NCI-H226 (cell line): ENCODE measurements around the gene BANP.

ENCODE experiments used
- DNase-seq: peaks from one replicate; pipeline ENCODE4 v3.0.0-alpha.2; 2015

Gene BANP

DNA sequence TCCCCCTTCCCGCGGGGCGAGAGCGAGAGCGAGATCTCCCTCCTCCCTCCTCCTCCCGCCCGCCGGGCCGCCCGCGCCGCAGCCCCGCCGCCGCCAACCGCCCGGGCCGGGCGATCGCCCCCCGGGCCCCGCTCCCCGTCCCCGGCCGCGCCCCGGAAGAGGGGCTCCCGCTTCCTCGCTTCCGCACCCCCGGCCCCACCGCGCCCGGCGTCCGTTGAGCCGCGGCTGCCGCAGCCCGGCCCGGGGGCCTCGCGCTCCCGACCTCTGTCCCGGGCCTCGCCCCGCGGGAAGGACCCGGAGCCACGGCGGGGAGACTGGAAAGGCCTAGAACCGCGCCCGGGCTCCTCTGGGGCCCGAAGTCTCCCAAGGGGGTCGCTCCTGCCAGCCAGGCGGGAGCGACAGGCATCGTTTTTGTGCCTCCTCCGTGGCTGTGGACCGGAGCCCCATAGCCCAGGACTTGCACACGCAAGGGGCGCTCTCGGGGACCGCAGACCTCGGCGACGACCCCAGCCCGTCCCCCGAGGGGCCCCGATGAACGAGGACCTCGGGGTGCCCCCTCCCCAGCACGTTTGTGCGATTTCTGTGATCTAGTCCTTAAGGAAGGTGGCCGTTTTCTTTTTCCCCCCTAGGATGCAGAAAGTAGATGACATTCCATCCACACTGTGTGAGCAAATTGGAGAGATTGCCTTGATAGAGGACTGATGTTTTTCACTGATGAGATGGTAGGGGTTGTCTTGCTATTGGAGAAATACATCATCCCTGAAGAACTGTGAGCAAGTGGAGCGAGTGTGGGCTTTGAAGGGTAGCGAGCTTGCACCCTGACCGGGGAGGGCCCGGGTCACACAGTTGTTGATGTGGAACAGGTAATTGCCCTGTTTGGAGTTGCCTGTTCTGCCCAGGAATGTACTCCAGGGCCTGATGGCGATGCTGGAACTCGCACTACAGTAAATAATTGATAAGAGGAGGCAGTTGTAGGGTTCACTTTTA lies 611 bp downstream of the BANP start:
- DNase-seq: no peak

DNA sequence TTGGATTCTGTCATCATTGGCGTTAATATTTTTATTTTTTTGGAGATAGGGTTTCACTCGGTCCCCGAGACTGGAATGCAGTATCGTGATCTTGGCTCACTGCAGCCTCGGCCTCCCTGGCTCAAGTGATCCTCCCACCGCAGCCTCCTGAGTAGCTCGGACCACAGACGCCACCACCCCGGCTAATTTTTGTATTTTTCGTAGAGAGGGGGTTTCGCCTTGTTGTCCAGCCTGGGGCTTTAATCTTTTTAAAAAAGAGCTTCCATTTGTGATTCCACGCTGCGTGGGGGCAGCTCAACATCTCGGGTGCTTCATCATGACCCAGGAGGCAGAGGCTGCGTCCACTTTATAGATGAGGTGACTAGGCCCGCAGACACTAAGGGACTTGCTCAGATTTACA lies 1.5 kb downstream of the BANP start:
- no peak for DNase-seq

DNA sequence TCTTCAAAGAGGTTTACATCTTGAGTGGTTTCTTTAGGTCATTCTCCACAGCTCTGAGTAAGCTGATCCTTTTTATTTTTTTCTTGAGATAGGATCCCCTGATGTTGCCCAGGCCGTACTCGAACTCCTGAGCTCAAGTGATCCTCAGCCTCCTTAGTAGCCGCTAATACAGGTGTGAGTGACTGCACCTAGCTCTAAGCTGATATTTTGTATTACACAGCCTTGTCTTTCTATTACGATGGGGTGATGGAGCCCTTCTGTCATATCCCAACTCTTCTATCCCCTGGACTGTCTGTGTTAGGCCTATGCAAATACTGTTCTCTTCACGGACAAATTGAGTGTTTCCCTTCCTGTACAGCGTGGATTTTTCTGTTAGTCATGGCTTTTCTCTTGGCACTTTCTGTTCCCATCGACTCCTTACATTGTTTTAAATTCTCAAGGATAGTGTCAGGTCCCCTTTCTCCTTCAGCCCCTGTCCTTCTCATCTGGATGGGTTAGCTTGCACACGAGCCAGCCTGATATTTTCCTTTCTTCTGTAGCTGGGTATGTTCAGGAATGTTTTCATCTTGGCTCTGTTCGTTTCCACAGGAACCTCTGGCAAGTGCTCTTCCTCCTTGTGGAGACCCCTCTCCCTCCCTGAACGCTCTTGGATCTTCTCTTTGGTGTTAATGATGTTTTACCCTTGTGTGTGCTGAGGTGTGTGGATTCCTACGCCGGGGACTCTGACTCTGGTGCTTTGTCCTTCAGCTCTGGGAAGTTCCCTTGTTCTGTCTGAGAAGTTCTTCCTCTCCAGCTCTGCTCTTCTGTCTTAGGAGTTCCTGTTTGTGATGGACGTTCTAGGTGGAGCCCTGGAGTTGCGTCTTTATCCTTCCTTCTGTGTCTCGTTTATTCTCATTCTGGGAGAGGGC lies 2.3 kb downstream of the BANP start:
- DNase-seq: no peak

DNA sequence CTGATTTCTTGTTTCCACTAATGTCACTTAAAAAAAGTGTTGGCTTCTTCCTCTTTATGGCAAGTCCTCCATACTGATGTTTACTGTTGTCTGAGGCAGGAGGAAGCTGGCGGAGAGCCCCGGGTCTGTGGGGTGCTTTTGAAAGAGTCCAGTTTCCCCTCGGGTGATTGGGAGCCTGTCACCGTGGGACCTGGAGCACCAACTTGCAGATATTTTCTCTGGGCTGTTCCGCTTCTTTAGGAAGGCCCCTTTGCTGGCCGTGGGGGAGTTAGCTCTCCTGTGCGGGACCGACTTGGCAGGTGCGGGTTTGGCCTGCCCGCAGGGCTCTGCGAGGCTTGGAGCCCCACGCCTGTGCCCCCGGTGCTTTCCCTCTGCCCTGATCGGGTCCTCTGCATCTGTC lies 3.1 kb downstream of the BANP start:
- no peak for DNase-seq

DNA sequence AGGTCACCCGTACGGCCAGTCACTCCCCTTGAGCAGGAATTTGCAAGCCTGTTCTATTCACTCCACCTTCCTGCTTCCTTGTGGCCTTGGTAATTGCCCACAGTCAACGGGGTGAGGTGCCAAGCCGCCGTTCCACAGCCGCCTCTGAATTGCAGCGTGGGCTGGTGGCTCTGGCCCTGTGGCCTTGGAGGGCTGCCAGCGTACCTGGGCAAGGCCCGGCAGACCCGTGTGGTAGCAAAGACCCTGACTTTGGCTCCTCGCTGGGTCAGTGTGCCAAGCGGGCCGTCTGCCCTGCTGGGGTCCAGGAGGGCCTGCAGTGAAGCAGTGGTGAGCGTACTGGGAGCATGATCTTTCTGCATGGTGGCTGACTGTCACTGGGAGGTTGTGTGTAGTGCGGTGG lies 3.6 kb downstream of the BANP start:
- DNase-seq: no peak

DNA sequence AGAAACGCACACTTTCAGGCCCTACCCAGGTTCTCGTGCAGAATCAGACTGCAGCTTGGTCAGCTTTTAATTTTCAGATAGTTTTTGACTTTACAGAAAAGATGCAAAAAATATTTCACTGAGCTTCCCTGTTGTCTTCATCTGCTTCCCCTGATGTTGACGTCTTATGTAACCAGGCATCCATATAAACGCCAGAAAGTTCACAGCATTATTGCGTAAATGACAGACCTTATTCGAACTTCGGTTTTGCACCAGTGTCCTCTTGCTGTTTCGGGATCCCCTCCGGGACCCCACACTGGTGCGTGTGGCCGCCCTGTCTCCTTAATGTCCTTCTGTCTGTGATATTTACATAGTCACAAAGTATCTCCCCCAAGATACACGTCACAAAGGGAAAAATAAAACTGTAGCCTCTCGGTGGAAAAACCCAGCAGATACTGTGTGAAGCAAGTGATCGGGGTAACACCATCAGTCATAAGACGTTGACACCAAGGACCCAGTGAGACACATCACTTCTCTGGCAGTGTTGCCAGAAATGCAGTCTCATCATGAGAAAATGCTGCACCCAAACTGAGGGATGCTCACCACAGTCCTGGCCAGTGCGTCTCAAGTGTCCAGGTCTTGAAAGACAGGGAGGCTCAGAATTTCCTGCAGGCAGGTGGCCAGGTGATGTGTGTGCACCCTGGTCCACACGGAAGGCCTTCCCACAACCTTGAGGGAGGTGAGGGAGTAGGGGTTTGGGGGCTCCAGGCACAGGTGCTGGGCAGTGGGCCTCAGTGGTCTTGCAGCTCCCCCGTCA lies 4.3 kb downstream of the BANP start:
- no peak for DNase-seq

DNA sequence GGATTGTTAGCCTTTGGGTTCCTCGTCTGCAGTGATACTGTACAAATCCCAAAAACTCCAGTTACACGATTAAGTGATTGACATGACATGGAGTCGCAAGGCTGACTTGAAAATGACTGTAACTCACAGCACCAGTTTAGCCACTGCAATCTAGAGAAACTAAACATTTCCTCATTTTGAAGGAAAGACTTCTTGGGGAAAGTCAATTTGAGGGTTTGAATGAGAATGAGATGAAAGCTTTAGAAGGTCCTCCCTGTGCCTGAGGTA lies 4.8 kb downstream of the BANP start:
- DNase-seq: no peak

DNA sequence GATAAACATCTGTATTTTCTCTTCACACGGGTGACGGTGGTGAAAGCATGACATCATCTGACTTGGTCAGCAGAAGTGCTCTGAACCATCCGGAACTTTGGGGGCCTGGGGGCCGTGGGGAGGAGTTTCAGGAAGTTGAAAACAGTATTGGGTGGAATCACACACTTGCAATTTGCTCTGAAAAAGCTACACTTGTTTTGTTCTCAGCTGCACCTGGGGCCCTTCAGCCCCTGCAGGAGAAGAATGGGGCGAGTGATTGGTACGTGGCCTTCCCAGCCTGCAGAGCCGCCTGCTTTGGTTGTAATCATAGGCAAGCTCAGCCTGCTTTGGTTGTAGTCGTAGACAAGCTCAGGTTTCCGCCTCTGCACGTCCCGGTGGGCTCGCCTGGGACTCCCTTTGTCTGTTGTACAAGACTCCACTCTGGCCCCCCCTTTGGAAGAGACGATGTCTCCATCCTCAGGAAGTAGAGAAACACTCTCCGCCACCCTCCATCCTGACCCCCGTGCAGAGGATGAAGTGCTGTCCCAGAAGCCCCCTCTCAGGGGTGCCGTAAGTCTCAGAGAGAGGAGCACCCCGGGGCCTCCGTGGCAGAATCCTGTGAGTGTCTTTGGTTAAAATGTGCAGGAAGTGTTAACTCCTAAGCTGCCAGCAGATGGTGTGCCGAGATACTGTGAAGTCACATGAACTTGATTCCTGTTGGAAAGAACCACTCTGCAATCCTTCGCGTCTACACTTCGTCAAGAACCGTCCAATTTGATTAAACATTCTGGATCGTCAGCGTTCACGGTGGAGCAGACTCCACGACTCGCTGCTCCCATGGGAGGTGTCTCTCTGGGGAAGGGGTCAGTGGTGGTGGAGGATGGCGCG lies 5.4 kb downstream of the BANP start:
- DNase-seq: no peak

DNA sequence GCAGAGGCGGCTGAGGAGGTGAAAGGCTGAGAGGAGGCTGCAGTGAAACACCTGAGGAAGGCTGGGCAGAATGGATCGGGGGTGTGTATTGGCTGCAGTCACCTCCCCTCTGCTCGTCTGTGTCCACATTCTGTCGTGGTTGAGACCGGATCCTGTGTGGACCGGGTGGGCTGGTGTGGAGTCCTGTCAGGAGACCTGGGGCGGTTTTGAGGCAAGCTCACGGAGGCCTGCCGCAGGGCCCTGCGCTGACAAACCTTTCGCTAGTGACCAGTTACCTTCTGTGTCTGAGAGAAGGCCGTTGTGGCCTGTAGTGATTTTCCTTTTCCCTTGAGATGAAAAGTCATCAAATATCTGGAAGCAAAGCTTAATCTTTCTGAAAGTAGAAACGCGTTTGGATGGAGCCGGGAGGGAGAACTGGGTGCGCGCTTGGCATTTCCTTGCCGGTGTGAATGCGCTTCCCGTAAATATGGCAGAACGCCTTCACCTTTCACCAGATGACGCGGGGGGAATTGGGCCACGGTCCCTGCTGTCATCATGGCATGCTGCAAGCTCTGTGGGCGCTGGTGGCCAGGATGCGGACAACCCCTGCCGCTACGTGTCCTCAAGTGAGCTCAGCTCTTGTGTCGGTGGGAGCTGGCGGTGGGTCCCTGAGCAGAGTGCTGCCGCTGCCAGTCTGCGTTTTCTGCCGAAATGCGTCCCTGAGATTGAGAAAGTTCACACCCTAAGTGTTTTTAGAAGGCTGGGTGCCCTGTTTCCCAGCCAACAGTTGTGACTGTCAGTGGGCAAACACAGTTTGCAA lies 6.3 kb downstream of the BANP start:
- no peak for DNase-seq

DNA sequence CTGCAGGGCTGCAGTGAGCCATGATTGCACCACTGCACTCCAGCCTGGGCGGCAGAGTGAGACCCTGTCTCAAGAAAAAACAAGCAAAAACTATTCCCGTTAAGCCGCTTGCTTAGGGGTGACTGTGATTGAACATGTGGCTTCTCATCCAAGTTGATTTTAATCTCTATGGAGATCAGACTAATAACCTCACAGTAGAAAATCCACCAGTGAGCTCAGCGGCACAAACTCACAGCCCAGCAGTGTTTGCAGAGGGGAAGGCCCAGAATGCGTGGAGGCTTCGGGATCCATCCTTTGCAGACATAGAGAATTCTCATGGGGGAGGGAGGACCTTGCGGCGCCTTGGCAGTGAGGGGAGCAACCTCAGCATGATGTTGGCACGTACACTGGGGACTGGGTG lies 7.4 kb downstream of the BANP start:
- no peak for DNase-seq

DNA sequence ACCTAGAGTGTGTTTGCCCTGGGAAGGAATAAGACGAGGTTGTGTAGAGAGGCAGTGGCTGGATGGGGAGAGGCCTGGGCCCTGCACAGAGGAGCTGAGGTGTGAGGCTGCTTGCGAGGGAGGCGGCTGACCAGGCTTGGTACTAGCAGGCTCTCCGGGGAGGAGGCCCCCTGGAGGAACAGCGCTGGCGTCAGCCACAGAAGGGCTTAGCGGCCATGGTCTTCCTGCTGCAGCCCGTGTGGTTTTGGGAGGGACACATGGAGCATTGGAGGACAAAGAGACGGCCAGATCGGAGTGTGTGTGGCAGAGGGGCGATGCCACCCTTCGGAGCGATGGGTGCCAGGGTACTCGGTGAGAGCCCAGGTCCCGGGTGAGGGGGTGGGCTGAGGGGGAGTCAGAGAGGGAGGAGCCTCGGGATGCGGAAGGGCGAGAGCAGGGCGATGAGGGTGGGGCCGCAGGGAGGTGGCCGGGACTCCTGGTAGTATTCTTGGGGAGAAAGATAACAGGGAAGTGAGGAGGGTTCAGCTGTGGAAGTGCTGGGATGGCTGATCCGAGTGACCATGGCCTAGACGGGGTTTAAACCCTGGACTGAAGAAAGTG lies 8.3 kb downstream of the BANP start:
- DNase-seq: no peak

DNA sequence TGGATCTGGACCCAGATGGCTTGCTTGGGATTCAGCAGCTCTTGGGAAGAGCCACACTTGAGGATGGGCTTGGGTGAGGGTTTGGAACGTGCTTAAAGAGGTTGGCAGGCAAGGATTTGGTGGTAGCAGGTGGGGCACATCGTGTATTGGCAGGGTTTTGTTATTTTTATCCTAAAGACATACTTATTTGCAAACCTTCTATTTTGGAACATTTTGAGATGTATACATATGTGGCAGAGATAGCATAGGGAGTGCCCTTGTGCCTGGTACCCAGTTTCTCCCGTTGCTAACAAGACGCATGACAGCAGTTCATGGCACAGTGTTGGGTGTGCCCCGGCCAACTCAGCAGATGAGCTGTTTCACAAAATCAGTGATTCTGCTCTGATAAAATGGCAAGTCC lies 9.1 kb downstream of the BANP start:
- no peak for DNase-seq

DNA sequence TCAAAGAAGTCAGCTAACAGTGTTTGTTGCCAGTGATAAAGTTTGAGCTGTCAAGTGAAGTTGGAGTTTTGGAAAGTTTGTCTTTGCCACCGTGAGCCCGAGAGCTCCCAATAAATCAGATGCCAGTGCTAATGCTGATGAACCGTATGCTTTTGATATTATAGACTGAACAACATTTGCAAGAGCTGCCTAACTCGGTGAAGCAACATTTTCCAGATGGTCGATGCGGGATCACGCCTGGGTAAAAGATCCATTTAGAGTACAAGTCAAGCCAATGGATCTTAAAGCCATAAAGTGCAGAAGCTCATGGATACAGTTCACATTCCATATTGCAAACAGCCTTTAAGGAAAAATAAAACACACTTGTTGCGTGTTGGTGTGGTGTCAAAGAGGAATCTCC lies 9.6 kb downstream of the BANP start:
- no peak for DNase-seq

DNA sequence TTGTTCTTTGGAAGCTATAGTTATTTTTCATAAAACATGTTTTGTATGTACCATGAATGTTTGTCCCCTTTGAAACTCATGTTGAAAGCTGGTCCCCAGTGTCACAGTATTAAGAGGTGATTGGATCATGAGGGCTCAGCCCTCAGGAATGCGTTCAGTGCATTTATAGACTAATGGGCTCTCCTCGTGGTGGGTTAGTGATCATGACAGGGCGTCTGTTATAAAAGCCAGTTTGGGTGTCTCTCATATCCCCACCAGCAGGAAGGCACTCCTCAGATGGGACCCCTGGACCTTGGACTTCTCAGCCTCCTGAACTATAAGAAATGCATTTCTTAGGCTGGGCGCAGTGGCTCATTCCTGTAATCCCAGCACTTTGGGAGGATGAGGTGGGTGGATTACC lies 10.4 kb downstream of the BANP start:
- DNase-seq: no peak

DNA sequence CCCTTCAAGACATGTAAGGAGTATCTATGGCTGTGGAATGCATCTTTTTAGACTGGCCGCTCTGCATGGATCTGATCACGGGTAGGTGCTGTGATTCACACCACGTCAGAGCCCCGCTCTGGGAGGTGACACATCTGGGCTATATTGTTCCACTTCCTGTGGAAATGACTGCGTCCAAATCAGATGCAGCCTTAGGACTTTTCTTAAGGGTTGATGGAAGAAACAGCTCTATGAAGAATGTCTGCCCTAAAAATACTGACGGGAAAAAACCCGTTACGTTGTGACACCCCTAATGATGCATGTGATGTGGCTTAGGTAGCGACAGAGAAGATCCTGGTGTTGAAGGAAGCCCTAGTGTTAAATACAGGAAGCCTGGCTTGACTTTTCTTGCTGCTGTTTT lies 12.2 kb downstream of the BANP start:
- DNase-seq: peak; percentile 48

DNA sequence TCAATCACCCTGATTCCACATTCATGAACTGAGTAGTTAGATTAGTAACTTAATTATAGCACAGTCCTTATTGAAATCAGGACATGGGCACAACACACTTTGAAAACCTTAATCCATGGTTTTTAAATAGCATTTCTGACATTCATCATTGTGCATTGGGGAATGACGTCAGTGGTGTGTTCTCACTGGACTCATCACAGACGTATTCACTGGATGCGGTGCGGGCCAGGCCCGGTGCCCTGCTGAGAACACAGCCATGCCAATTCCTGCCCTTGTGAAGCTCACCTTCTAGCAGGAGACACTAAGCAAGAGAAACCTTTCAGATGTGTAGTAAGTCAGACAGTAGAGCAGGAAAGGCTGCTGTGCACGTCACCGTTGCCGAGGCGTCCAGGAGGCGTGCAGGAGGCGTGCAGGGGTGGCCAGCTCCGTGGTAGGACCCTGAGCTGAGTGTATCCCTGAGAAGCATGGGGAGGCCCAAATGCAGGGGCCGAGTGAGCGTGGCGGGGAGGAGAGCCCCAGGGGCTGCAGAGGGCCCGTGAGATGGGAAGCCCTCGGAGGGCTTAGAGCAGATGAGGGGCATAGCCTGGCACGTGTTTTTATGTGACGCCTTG lies 12.9 kb downstream of the BANP start:
- no peak for DNase-seq

DNA sequence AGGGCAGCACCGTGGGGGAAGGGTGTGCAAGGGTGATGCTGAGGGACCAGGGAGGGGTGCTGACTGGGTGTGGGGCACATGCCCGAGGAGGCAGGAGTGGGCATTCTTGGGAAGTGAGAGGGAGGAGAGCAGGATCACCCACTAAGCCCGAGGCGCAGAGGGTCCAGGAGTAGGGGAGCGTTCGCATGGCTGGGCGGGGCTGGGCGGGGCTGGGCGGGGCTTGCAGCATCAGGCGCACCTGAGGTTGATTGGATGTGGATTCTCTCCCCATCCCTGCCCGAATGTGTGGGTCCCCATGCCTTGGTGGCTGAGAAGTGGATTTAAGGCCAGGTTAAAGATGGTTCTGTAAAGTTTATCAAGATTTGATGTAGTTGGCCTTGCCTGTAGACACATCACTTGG lies 14.2 kb downstream of the BANP start:
- DNase-seq: no peak

DNA sequence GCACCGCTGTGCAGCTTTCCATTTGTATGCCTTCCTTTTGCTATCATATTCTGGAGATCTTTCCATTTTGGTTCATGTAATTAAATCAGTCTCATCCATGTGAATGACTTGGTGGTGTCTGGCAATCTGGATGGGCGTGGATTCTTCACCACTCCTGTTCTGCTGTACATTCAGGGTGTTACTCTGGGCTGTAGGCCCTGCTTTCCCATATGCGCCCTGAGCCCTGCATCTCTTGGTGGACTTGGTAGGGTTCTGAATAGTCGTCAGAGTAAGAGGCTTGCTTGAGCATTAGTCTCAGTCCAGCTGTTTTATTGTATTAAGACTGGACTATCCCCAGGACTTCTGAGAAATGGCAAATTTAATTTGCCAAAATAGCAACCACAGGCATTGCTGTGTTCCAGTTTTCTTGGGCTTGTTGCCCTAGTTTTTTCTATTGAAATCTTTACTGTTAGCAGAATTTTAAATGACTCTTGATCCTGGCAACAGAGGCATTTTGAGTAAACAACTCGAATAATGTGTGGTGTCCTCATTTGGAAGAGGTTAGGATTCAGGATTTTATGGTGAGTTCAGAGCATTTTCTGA lies 14.9 kb downstream of the BANP start:
- no peak for DNase-seq

DNA sequence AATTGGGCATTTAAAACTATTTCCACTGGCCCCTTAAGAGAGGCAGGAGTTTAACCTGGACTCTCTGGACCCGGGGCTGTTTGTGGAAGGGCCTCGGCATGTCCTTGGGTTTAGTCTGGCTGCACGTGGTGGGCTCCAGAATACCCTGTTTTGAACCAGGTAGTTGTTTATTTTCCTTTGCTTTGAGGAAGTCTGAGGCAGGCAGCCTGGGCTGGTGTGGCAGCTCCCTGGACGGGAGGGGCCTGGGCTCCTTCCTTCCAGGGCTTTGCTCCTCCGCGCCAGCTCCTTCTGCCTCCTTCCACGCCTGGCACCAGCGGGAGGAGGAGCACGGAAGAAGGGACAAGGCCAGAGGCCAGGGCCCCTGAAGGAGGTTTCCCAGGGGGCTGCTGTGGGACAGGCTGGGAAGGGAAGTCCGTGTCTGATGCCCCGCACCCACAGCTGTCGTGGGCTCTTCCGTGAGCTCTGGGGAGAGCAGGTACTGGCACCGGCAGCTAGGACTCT lies 15.5 kb downstream of the BANP start:
- DNase-seq: no peak

DNA sequence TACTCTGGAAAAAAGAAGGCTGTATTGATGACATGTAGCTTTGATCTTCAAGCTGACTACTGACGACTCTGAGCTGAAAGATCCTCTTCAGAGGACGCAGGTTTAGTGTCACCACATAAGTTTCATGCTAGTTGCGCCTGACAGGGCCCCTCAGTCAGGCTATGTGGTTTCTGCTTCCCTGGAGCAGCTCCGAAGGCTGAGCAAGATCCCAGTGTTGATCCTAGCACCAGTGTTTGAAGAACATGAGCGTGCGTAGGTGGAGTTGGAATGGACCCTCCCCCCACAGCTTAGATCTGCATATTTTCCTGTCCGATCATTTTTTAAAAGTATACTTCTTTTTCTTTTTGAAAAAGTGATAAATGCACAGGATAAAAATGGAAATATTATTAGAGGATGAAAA lies 17.3 kb downstream of the BANP start:
- no peak for DNase-seq
